Fibroblast of pulmonary artery (primary cell): ENCODE data around the gene STRADB.

ENCODE experiments used
- DNase-seq: peaks from one replicate; pipeline ENCODE4 v3.0.0-alpha.2; 2010; ENCODE audit warnings: low read depth
- H3K4me3 ChIP-seq: replicated peaks from 2 replicates; pipeline ENCODE4 v1.5.1; 2011; ENCODE audit warnings: low read depth, mild to moderate bottlenecking, control low read depth, low read length, moderate library complexity
- CTCF ChIP-seq: IDR thresholded peaks from 2 replicates; pipeline ENCODE4 v1.5.1; 2011; ENCODE audit warnings: mild to moderate bottlenecking, control low read depth, low read length, inconsistent platforms; ENCODE audit errors: missing control alignments

Gene STRADB

GRCh38 chr2:201517094-201517493, 65.6 kb downstream of the STRADB start:
- TF ChIP-seq CTCF = no peak
- DNase-seq = no peak
- no peak overlapping the region for H3K4me3 ChIP-seq

DNA sequence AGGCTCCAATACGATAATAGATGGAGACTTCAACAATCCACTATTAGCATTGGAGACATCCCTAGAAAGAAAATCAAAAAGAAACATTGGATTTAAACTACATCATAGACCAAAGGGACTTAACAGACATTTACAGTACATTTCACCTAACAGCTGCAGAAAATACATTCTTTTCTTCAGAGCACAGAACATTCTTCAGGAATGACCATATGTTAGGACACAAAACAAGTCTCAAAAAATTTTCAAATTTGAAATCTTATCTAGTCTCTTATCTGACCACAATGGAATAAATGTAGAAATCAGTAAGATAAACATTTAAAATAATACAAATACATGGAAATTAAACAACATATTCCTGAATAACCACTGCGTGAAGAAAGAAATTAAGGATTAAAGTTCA, 68.7 kb downstream of the STRADB start:
- TF ChIP-seq CTCF = no peak
- no peak overlapping the region for H3K4me3 ChIP-seq
- DNase-seq = no peak

DNA sequence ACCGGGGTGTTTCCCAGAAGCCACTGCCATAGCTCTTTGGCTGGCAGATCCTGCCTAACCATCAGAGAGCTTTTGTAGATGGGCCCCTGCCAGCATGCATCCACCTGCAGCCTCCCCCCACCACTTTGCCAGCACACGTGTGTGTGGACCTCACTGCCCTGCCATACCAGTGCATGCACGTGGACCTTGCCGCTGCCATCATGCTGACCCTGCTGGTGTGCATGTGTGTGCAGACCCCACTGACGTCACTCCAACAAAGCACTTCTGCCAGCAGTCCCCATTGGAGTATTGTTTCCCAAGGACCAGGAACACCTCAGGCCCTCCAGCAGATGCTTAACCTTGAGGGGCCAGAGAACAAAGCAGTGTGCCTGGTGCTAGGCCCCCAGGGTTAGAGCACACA, 71.4 kb downstream of the STRADB start:
- no peak for DNase-seq
- TF ChIP-seq CTCF = no peak

GRCh38 chr2:201523506-201523905, 72.0 kb downstream of the STRADB start:
- no peak for TF ChIP-seq CTCF
- peak; percentile 20 for DNase-seq
- no peak overlapping the region for H3K4me3 ChIP-seq

More for the DNA sequence above, 71.4 kb downstream of the STRADB start:
- no peak overlapping the region for H3K4me3 ChIP-seq
